ENCODE results near the gene RTF1. TPM values are rescaled to one million over a fixed set of nuclear protein-coding genes. Genes with fewer than 3 reads are reported as not detected.
A peak's percentile ranks its signal among the peaks of the same experiment; 100 is the strongest.

Gene RTF1
- total RNA-seq, 2 experiments from 2014 or later = 33.9 to 37.1 TPM

DNA sequence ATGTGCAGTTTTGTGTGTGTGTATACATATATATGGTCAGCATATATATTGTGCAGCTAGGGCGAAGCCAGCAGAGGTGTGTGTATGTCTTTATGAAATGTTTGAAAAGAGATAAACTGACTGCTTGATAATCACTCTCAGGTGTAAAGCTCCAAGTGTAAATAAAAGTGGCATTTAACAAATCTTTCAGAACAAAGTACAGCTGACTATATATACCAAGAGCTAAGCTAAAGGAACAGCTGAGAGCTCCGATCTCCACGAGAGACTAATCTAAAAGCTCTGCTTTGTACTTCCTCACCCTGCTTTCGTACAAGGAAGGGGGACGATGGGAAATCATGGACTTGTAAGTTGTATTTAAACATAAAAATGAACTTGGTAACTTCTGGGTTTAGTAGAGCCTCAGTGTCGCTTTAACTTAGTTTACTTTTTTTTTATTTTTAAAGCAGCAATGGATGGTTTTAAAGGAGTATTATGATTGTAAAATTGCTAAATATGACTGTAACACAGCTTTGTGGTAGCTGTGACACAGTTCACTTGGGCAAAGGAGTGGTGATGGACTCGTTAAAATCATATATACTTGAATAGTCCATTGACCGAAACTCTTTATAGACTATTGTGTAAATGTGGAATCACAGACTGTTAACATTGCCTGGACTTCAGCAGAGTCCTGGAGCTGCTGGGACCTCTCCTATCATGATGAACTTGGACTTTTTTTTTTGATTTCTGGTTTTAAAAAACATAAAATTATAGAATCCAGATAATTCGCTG is 65.4 kb downstream of the RTF1 start:
- ChIA-PET POLR2A (interaction anchor here (1.8 kb wide), 1 partner anchor 31 kb away, joined by 4 read pairs; the partner anchor contains the start of gene LTK), CTCF (interaction anchor here (1.5 kb wide), 1 partner anchor 17 kb away, joined by 4 read pairs; no protein-coding TSS in a partner anchor)
- H3K9me3 Mint-ChIP-seq = no peaks in the 10 kb centered on the region
- peaks cover 56% of the 10 kb centered on the region for H3K36me3 Mint-ChIP-seq (ENCODE audit: low read depth)
- H3K4me1 Mint-ChIP-seq = peaks cover 18% of the 10 kb centered on the region
- H3K27me3 Mint-ChIP-seq = no peaks in the 10 kb centered on the region
- no peak overlapping the region for H3K27ac Mint-ChIP-seq
- DNase-seq = no peak
- no peak overlapping the region for H3K4me3 Mint-ChIP-seq

- Mint-ChIP-seq H3K9me3 (peaks cover 3% of the 10 kb centered on the region), H3K27me3 (peaks cover 3% of the 10 kb centered on the region), H3K4me1 (peaks cover 25% of the 10 kb centered on the region), H3K27ac (peak overlapping the region; percentile 37), H3K4me3 (no peak overlapping the region), H3K36me3 (ENCODE audit: low read depth) (peaks cover 54% of the 10 kb centered on the region)
- CTCF ChIA-PET = no interaction called here
- POLR2A ChIA-PET = no interaction called here
- DNase-seq = peak; percentile 47
Measured at GRCh38 chr15:41483115-41483514, 66.2 kb downstream of the RTF1 start.

DNA sequence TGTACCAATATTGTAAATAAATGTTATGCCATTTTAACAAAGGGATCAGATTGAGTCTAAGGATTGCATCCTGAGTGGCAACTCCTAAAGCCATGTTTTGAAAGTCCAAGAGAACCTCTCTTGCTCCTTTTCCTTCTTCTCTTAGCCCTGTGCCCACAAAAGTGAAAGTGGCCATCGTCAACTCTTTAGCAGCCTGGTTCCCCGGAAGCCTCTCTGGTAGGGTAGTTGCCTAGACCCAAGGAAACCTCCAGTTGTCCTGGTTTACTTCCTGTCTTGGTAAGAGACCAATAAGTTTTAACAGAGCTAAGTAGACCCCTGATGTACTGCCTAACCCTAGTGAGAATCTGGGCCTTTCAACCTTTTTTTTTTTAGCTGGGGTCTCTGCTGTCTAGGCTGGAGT is 66.6 kb downstream of the RTF1 start:
- H3K4me3 Mint-ChIP-seq = no peak overlapping the region
- POLR2A ChIA-PET = interaction anchor here (0.8 to 1.4 kb wide), 3 partner anchors 10 to 18 kb away, joined by 3 read pairs; no protein-coding TSS in a partner anchor
- CTCF ChIA-PET = no interaction called here
- peaks cover 3% of the 10 kb centered on the region for H3K27me3 Mint-ChIP-seq
- H3K9me3 Mint-ChIP-seq = peaks cover 3% of the 10 kb centered on the region
- peak overlapping the region; percentile 37 for H3K27ac Mint-ChIP-seq
- peak; percentile 46 for DNase-seq
- H3K4me1 Mint-ChIP-seq = peaks cover 28% of the 10 kb centered on the region
- H3K36me3 Mint-ChIP-seq (ENCODE audit: low read depth) = peaks cover 51% of the 10 kb centered on the region

DNA sequence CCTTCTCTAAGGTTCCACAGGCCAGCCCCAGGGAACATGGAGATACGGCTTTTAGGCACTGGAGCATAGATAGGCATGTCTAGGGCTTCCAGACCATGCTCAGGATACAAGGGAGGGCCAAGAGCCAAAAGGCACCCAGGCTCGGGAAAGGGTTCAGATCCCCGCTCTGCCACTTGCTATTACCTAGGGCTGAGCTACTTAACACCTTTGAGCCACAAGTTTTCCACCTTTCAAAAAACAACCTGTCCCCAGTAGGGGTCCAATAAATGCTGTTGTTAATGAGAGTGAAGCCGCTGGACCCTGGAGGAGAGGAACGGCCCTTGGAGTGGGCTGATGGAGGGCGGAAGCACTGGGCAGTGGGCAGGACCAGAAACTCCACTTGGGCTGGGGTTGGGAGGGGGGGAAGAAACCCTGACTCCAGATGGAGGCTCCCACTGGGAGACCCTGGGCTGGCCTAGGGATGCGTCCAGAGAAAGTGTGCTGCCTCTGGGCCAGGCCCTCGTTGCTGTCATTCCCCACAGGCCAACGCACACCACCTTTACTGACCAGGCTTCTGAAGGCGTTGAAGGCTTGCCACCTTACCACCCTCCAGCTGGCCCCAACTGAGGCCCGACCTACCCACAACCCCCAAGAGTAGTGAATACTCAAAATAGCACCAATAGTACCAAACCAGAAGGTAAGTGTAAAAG is 68.2 kb downstream of the RTF1 start:
- Mint-ChIP-seq H3K4me3 (no peak overlapping the region), H3K27me3 (peaks cover 3% of the 10 kb centered on the region), H3K4me1 (peaks cover 29% of the 10 kb centered on the region), H3K9me3 (peaks cover 3% of the 10 kb centered on the region), H3K27ac (no peak overlapping the region), H3K36me3 (ENCODE audit: low read depth) (peaks cover 37% of the 10 kb centered on the region)
- ChIA-PET CTCF (no interaction called here), POLR2A (interaction anchor here (1.0 to 1.4 kb wide), 2 partner anchors 8 to 15 kb away, joined by 3 read pairs; no protein-coding TSS in a partner anchor)
- DNase-seq = no peak

DNA sequence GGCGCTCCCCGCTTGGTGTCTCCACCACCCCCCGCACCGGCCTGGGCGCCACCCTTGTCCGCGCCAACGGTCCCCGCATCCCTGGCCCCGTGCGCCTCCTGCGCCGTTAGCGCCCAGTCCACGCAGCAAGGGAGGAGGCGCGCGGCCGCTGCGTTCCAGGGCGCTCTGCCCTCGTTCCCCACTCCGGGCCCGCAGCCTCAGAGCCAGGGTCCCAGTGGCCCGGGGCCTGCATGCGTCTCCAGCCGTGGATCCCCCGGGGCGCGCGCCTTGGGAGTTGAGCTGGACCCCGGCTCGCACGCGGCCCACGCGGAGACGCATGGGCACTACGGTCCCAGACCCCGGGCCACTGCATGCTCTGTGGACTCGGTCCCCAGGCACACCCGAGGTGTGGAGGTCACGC is 69.4 kb downstream of the RTF1 start:
- Mint-ChIP-seq H3K9me3 (peaks cover 3% of the 10 kb centered on the region), H3K36me3 (ENCODE audit: low read depth) (peaks cover 25% of the 10 kb centered on the region), H3K4me1 (peaks cover 39% of the 10 kb centered on the region), H3K4me3 (no peak overlapping the region), H3K27me3 (peaks cover 4% of the 10 kb centered on the region), H3K27ac (no peak overlapping the region)
- no peak for DNase-seq
- ChIA-PET POLR2A (no interaction called here), CTCF (no interaction called here)

DNA sequence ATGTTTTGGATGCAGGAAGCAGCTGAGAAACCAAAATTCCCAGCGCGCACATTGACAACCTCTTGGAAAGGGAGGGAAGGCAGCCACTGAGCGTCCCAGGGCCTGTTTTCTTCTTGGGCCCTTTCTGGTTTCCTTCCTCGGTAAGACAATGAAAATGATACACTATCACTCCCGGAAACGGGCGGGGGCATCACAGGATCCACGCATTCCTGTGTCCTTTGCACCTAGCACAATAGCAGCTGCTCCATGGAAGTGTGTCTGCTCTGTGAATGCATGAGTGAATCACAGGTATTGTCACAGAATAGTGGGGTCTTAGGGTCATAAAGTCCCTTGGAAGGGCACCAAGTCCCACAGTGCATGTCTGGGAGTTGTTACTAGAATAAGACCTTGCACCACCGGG is 70.5 kb downstream of the RTF1 start:
- POLR2A ChIA-PET = no interaction called here
- H3K9me3 Mint-ChIP-seq = peaks cover 3% of the 10 kb centered on the region

DNA sequence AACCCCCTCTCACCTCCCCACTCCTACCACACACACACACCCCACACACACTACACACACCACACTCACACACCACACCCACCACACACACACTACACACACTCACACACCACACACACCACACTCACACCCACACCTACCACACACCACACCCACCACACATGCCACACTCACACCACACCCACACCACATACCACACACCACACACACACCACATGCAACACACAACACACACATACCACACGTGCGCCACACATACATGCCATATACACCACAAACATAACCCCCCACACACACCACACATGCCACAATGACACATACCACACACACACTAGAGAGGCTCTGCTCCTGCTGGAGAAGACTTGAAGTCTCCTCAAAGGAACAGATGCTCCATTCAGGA is 70.9 kb downstream of the RTF1 start:
- H3K9me3 Mint-ChIP-seq = peaks cover 3% of the 10 kb centered on the region
- DNase-seq = peak; percentile 39
- peaks cover 14% of the 10 kb centered on the region for H3K27me3 Mint-ChIP-seq
- peaks cover 13% of the 10 kb centered on the region for H3K36me3 Mint-ChIP-seq (ENCODE audit: low read depth)
- ChIA-PET CTCF (no interaction called here), POLR2A (no interaction called here)
- H3K4me1 Mint-ChIP-seq = peaks cover 48% of the 10 kb centered on the region
- peak overlapping the region; percentile 80 for H3K27ac Mint-ChIP-seq
- H3K4me3 Mint-ChIP-seq = peak overlapping the region; percentile 59

More for the DNA sequence above, 70.5 kb downstream of the RTF1 start:
- H3K4me3 Mint-ChIP-seq = no peak overlapping the region
- H3K36me3 Mint-ChIP-seq (ENCODE audit: low read depth) = peaks cover 16% of the 10 kb centered on the region
- H3K4me1 Mint-ChIP-seq = peaks cover 47% of the 10 kb centered on the region
- peaks cover 10% of the 10 kb centered on the region for H3K27me3 Mint-ChIP-seq
- CTCF ChIA-PET = no interaction called here
- no peak overlapping the region for H3K27ac Mint-ChIP-seq
- DNase-seq = no peak

- peaks cover 18% of the 10 kb centered on the region for H3K27me3 Mint-ChIP-seq
- H3K4me1 Mint-ChIP-seq = peaks cover 39% of the 10 kb centered on the region
- no peak for DNase-seq
- CTCF ChIA-PET = interaction anchor here (0.7 kb wide), 1 partner anchor 50 kb away, joined by 3 read pairs; no protein-coding TSS in a partner anchor
- peaks cover 3% of the 10 kb centered on the region for H3K9me3 Mint-ChIP-seq
- H3K27ac Mint-ChIP-seq = no peak overlapping the region
- peaks cover 4% of the 10 kb centered on the region for H3K36me3 Mint-ChIP-seq (ENCODE audit: low read depth)
- no peak overlapping the region for H3K4me3 Mint-ChIP-seq
- POLR2A ChIA-PET = no interaction called here
Measured at GRCh38 chr15:41489641-41490040, 72.7 kb downstream of the RTF1 start.

- peaks cover 4% of the 10 kb centered on the region for H3K36me3 Mint-ChIP-seq (ENCODE audit: low read depth)
- CTCF ChIA-PET = interaction anchor here (0.7 kb wide), 1 partner anchor 51 kb away, joined by 3 read pairs; no protein-coding TSS in a partner anchor
- peaks cover 23% of the 10 kb centered on the region for H3K27me3 Mint-ChIP-seq
- no peak for DNase-seq
- POLR2A ChIA-PET = no interaction called here
- H3K4me1 Mint-ChIP-seq = peaks cover 42% of the 10 kb centered on the region
- no peak overlapping the region for H3K27ac Mint-ChIP-seq
- H3K9me3 Mint-ChIP-seq = peaks cover 3% of the 10 kb centered on the region
- H3K4me3 Mint-ChIP-seq = no peak overlapping the region
Measured at GRCh38 chr15:41490355-41490754, 73.5 kb downstream of the RTF1 start.

- no peak for DNase-seq
- Mint-ChIP-seq H3K9me3 (peaks cover 3% of the 10 kb centered on the region), H3K36me3 (ENCODE audit: low read depth) (peaks cover 4% of the 10 kb centered on the region), H3K4me1 (peaks cover 41% of the 10 kb centered on the region), H3K27me3 (peaks cover 35% of the 10 kb centered on the region), H3K27ac (no peak overlapping the region), H3K4me3 (no peak overlapping the region)
- ChIA-PET CTCF (interaction anchor here (1.1 kb wide), 1 partner anchor 37 kb away, joined by 5 read pairs; no protein-coding TSS in a partner anchor), POLR2A (no interaction called here)
Measured at GRCh38 chr15:41491889-41492288, 75.0 kb downstream of the RTF1 start.

- Mint-ChIP-seq H3K27me3 (peaks cover 41% of the 10 kb centered on the region), H3K4me1 (peaks cover 37% of the 10 kb centered on the region), H3K27ac (no peak overlapping the region), H3K9me3 (peaks cover 3% of the 10 kb centered on the region), H3K4me3 (peak overlapping the region; percentile 60), H3K36me3 (ENCODE audit: low read depth) (peaks cover 4% of the 10 kb centered on the region)
- CTCF ChIA-PET = interaction anchor here (1.0 to 1.1 kb wide), 2 partner anchors 26 to 38 kb away, joined by 3 to 5 read pairs; no protein-coding TSS in a partner anchor
- DNase-seq = no peak
- POLR2A ChIA-PET = interaction anchor here (0.9 to 1.6 kb wide), 4 partner anchors 9 to 402 kb away, joined by 3 to 5 read pairs (median 4); no protein-coding TSS in a partner anchor
Measured at GRCh38 chr15:41492597-41493204, 75.8 kb downstream of the RTF1 start.

- Mint-ChIP-seq H3K4me3 (peak within 1 kb of the TSS; percentile 61), H3K4me1 (peaks cover 31% of the 10 kb centered on the region), H3K9me3 (no peaks in the 10 kb centered on the region), H3K36me3 (ENCODE audit: low read depth) (no peaks in the 10 kb centered on the region), H3K27ac (no peak within 1 kb of the TSS), H3K27me3 (peaks cover 43% of the 10 kb centered on the region)
- POLR2A ChIA-PET = interaction anchor here (0.9 to 1.6 kb wide), 5 partner anchors 9 to 402 kb away, joined by 3 to 7 read pairs (median 4); partner anchors contain the start of gene LTK
- CTCF ChIA-PET = interaction anchor here (1.0 kb wide), 1 partner anchor 25 kb away, joined by 3 read pairs; no protein-coding TSS in a partner anchor
- peak; percentile 71 for DNase-seq
Measured at GRCh38 chr15:41493205-41493901, 76.5 kb downstream of the RTF1 start, which contains the start of gene ITPKA. Gene ITPKA, plus strand, starts transcription at chr15:41493874. Its CDS starts 54 bp downstream, at chr15:41493928.
